ENCODE results near the gene BIN2.
"Not testable (repeated sequence)": the region's sequence is repeated elsewhere in the genome, so short reads cannot be mapped to it uniquely, and the experiment has no call there.

BIN2 gene

DNA sequence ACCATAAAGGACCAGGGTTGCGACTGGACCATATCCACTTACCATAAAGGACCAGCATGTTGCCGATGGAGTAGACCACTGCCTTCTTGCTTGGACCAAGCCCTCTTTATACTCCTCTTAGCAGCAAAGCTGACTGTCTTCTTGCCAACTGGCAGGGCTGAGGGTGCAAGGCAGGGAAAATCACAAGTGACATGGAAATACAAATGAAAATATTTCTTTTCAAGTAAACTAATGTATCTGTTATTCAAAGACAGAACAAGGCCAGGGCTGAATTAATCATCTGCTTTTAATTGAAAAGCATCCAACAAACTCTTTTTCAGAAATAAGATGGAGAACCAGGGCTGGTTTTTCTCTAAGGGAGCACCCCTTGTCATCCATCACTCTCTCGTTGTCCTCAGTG lies 22.6 kb upstream of the BIN2 start, which contains the start of gene CELA1:
CELA1 (minus strand) TSS at position 99 of the 400 bp plus-strand sequence; CDS start at position 58, 41 bp downstream.
- TF ChIP-seq, protein P1, sequence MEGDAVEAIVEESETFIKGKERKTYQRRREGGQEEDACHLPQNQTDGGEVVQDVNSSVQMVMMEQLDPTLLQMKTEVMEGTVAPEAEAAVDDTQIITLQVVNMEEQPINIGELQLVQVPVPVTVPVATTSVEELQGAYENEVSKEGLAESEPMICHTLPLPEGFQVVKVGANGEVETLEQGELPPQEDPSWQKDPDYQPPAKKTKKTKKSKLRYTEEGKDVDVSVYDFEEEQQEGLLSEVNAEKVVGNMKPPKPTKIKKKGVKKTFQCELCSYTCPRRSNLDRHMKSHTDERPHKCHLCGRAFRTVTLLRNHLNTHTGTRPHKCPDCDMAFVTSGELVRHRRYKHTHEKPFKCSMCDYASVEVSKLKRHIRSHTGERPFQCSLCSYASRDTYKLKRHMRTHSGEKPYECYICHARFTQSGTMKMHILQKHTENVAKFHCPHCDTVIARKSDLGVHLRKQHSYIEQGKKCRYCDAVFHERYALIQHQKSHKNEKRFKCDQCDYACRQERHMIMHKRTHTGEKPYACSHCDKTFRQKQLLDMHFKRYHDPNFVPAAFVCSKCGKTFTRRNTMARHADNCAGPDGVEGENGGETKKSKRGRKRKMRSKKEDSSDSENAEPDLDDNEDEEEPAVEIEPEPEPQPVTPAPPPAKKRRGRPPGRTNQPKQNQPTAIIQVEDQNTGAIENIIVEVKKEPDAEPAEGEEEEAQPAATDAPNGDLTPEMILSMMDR (IDR thresholded peaks at IDR 0.05; ENCODE audit: low read length, missing control alignments), result no peak
- DNase-seq (ENCODE audit: low read depth), result no peak
- no peak within 1 kb of the TSS for H3K4me3 ChIP-seq (replicated peaks; ENCODE audit: low read depth, low read length)

- H3K4me3 ChIP-seq (replicated peaks; ENCODE audit: low read depth, low read length), result no peak overlapping the region
- TF ChIP-seq, protein P1 (IDR thresholded peaks at IDR 0.05; ENCODE audit: low read length, missing control alignments), result no peak
- peak; percentile 35 for DNase-seq (ENCODE audit: low read depth)
Measured at GRCh38 chr12:51345681-51346080, 21.7 kb upstream of the BIN2 start.

GRCh38 chr12:51343201-51343600 lies 19.2 kb upstream of the BIN2 start:
- no peak for DNase-seq (ENCODE audit: low read depth)
- H3K4me3 ChIP-seq (replicated peaks; ENCODE audit: low read depth, low read length), result no peak overlapping the region
- TF ChIP-seq, protein P1 (IDR thresholded peaks at IDR 0.05; ENCODE audit: low read length, missing control alignments), result no peak

DNA sequence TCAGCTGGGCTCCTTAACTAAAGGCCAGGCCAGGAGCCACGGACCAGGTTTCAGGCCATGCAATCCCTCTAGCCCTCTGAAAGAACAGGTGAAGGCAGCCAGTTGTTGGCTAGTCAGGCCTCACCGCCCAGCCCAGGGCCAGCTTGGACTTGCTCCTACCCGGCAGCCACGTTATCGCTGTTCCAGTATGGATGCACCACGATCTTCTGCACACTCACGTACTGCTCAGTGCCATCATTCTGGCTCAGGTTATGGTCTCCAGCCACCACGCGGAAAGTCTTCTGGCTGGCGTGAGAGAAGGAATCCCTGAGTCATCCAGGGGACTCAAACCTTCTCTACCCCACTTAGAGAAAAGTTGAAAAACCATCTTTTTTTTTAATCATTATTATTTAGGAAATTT lies 18.4 kb upstream of the BIN2 start:
- DNase-seq (ENCODE audit: low read depth), result no peak
- TF ChIP-seq, protein P1 (IDR thresholded peaks at IDR 0.05; ENCODE audit: low read length, missing control alignments), result no peak
- H3K4me3 ChIP-seq (replicated peaks; ENCODE audit: low read depth, low read length), result no peak overlapping the region

- TF ChIP-seq, protein P1 (IDR thresholded peaks at IDR 0.05; ENCODE audit: low read length, missing control alignments), result peak; percentile 100
- peak; percentile 83 for DNase-seq (ENCODE audit: low read depth)
- peak overlapping the region; percentile 24 for H3K4me3 ChIP-seq (replicated peaks; ENCODE audit: low read depth, low read length)
Measured at GRCh38 chr12:51341251-51342007, 17.5 kb upstream of the BIN2 start.

DNA sequence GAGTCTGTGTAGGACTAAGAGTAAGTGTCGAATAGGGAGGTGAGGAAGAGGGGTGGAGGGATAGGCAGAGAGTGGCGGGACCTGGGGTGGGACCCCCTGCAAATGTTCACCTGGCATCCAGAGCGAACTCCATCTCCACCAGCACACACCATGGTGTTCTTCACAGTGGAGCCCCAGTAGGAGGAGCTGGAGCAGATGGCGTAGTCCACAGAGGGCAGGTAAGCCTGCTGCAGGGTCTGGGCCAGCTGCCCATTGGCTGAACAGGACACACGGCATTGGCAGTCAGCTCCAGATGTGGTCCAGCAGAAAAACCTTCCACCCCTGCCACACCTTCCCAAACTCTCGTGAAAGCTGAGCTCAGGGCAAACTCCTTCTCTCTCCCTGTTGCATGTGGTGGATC lies 15.8 kb upstream of the BIN2 start:
- no peak overlapping the region for H3K4me3 ChIP-seq (replicated peaks; ENCODE audit: low read depth, low read length)
- TF ChIP-seq, protein P1 (IDR thresholded peaks at IDR 0.05; ENCODE audit: low read length, missing control alignments), result no peak
- DNase-seq (ENCODE audit: low read depth), result no peak

- not testable (repeated sequence) for DNase-seq (ENCODE audit: low read depth); H3K4me3 ChIP-seq (replicated peaks; ENCODE audit: low read depth, low read length)
Measured at GRCh38 chr12:51337336-51337735, 13.4 kb upstream of the BIN2 start.

Measured in fibroblast of pulmonary artery (primary cell).